ENCODE data around the gene CBX8.
A peak's percentile ranks its signal among the peaks of the same experiment; 100 is the strongest.

Gene CBX8

GRCh38 chr17:79789943-79790804, 6.7 kb downstream of the CBX8 start:
- peaks cover 70% of the 10 kb centered on the region for H3K27me3 Mint-ChIP-seq

GRCh38 chr17:79788989-79789942, 7.6 kb downstream of the CBX8 start:
- Mint-ChIP-seq H3K27ac (no peak overlapping the region), H3K27me3 (peaks cover 71% of the 10 kb centered on the region)

More at GRCh38 chr17:79789943-79790804, 6.7 kb downstream of the CBX8 start:
- H3K4me1 Mint-ChIP-seq (ENCODE audit: low read depth), result peaks cover 8% of the 10 kb centered on the region
- H3K36me3 Mint-ChIP-seq (ENCODE audit: low read depth), result peaks cover 2% of the 10 kb centered on the region
- H3K9me3 Mint-ChIP-seq, result no peaks in the 10 kb centered on the region
- peak; percentile 59 for DNase-seq
- H3K27ac Mint-ChIP-seq, result no peak overlapping the region
- no peak overlapping the region for H3K4me3 Mint-ChIP-seq

GRCh38 chr17:79788455-79788854, 8.4 kb downstream of the CBX8 start:
- H3K27me3 Mint-ChIP-seq, result peaks cover 70% of the 10 kb centered on the region
- H3K4me1 Mint-ChIP-seq (ENCODE audit: low read depth), result peaks cover 8% of the 10 kb centered on the region
- no peak for DNase-seq
- no peaks in the 10 kb centered on the region for H3K36me3 Mint-ChIP-seq (ENCODE audit: low read depth)
- no peak overlapping the region for H3K4me3 Mint-ChIP-seq
- H3K9me3 Mint-ChIP-seq, result no peaks in the 10 kb centered on the region
- no peak overlapping the region for H3K27ac Mint-ChIP-seq

More at GRCh38 chr17:79788989-79789942, 7.6 kb downstream of the CBX8 start:
- Mint-ChIP-seq H3K4me3 (no peak overlapping the region), H3K36me3 (ENCODE audit: low read depth) (peaks cover 2% of the 10 kb centered on the region), H3K4me1 (ENCODE audit: low read depth) (peaks cover 8% of the 10 kb centered on the region), H3K9me3 (no peaks in the 10 kb centered on the region)
- no peak for DNase-seq

- Mint-ChIP-seq H3K9me3 (no peaks in the 10 kb centered on the region), H3K27me3 (peaks cover 76% of the 10 kb centered on the region), H3K27ac (no peak overlapping the region), H3K4me1 (ENCODE audit: low read depth) (peaks cover 6% of the 10 kb centered on the region), H3K4me3 (no peak overlapping the region), H3K36me3 (ENCODE audit: low read depth) (no peaks in the 10 kb centered on the region)
- peak; percentile 25 for DNase-seq
These were observed 9.8 kb downstream of the CBX8 start for GRCh38 chr17:79786930-79787643.

- Mint-ChIP-seq H3K27me3 (peaks cover 75% of the 10 kb centered on the region), H3K4me3 (no peak overlapping the region), H3K9me3 (no peaks in the 10 kb centered on the region), H3K36me3 (ENCODE audit: low read depth) (no peaks in the 10 kb centered on the region), H3K27ac (no peak overlapping the region), H3K4me1 (ENCODE audit: low read depth) (peaks cover 8% of the 10 kb centered on the region)
- DNase-seq, result no peak
These were observed 10.7 kb downstream of the CBX8 start for GRCh38 chr17:79785900-79786810.

GRCh38 chr17:79785017-79785899, 11.6 kb downstream of the CBX8 start:
- Mint-ChIP-seq H3K4me1 (ENCODE audit: low read depth) (peaks cover 4% of the 10 kb centered on the region), H3K27ac (no peak overlapping the region), H3K36me3 (ENCODE audit: low read depth) (no peaks in the 10 kb centered on the region), H3K9me3 (no peaks in the 10 kb centered on the region), H3K27me3 (peaks cover 75% of the 10 kb centered on the region), H3K4me3 (no peak overlapping the region)
- no peak for DNase-seq

- Mint-ChIP-seq H3K27me3 (peaks cover 79% of the 10 kb centered on the region), H3K4me1 (ENCODE audit: low read depth) (peaks cover 4% of the 10 kb centered on the region), H3K4me3 (no peak overlapping the region), H3K27ac (no peak overlapping the region), H3K36me3 (ENCODE audit: low read depth) (no peaks in the 10 kb centered on the region), H3K9me3 (no peaks in the 10 kb centered on the region)
- DNase-seq, result no peak
These were observed 12.4 kb downstream of the CBX8 start for GRCh38 chr17:79784353-79785016.

- H3K4me3 Mint-ChIP-seq, result no peak overlapping the region
- no peak for DNase-seq
- peaks cover 9% of the 10 kb centered on the region for H3K4me1 Mint-ChIP-seq (ENCODE audit: low read depth)
- H3K27me3 Mint-ChIP-seq, result peaks cover 79% of the 10 kb centered on the region
- no peaks in the 10 kb centered on the region for H3K36me3 Mint-ChIP-seq (ENCODE audit: low read depth)
- H3K27ac Mint-ChIP-seq, result no peak overlapping the region
- no peaks in the 10 kb centered on the region for H3K9me3 Mint-ChIP-seq
These were observed 13.0 kb downstream of the CBX8 start for GRCh38 chr17:79783891-79784290.

GRCh38 chr17:79781736-79782575, 14.9 kb downstream of the CBX8 start:
- Mint-ChIP-seq H3K9me3 (no peaks in the 10 kb centered on the region), H3K36me3 (ENCODE audit: low read depth) (no peaks in the 10 kb centered on the region), H3K27ac (no peak overlapping the region), H3K4me1 (ENCODE audit: low read depth) (peaks cover 18% of the 10 kb centered on the region), H3K4me3 (no peak overlapping the region), H3K27me3 (peaks cover 71% of the 10 kb centered on the region)
- DNase-seq, result no peak

- H3K27ac Mint-ChIP-seq, result no peak overlapping the region
- H3K4me3 Mint-ChIP-seq, result no peak overlapping the region
- peaks cover 74% of the 10 kb centered on the region for H3K27me3 Mint-ChIP-seq
- no peaks in the 10 kb centered on the region for H3K9me3 Mint-ChIP-seq
- H3K36me3 Mint-ChIP-seq (ENCODE audit: low read depth), result no peaks in the 10 kb centered on the region
- DNase-seq, result no peak
- H3K4me1 Mint-ChIP-seq (ENCODE audit: low read depth), result peaks cover 21% of the 10 kb centered on the region
These were observed 15.7 kb downstream of the CBX8 start for GRCh38 chr17:79781012-79781650.

GRCh38 chr17:79779661-79780365, 17.1 kb downstream of the CBX8 start:
- DNase-seq, result no peak
- Mint-ChIP-seq H3K4me3 (peak overlapping the region; percentile 80), H3K36me3 (ENCODE audit: low read depth) (no peaks in the 10 kb centered on the region), H3K27me3 (peaks cover 75% of the 10 kb centered on the region), H3K9me3 (no peaks in the 10 kb centered on the region), H3K27ac (no peak overlapping the region), H3K4me1 (ENCODE audit: low read depth) (peaks cover 21% of the 10 kb centered on the region)

Data from activated T-cell treated with anti-CD3 and anti-CD28 coated beads, Interleukin-2, amount 50 U/mL, for 24 hours (primary cell).